ENCODE results near the gene USH2A.

The USH2A gene

GRCh38 chr1:215599418-215600074 lies 823.7 kb downstream of the USH2A start:
- no peak for DNase-seq (ENCODE audit: low read depth in 2 of 2)

GRCh38 chr1:215597961-215598360 lies 825.3 kb downstream of the USH2A start:
- DNase-seq (ENCODE audit: low read depth in 2 of 2) = no peak

GRCh38 chr1:215595231-215595630 lies 828.0 kb downstream of the USH2A start:
- no peak for DNase-seq (ENCODE audit: low read depth in 2 of 2)

- DNase-seq (ENCODE audit: low read depth in 2 of 2) = no peak
These were observed 828.6 kb downstream of the USH2A start for GRCh38 chr1:215594640-215595039.

GRCh38 chr1:215590779-215591491 lies 832.3 kb downstream of the USH2A start:
- DNase-seq (ENCODE audit: low read depth in 2 of 2) = no peak

GRCh38 chr1:215589650-215590435 lies 833.4 kb downstream of the USH2A start:
- no peak for DNase-seq (ENCODE audit: low read depth in 2 of 2)

- DNase-seq (ENCODE audit: low read depth in 2 of 2) = no peak
These were observed 838.9 kb downstream of the USH2A start for GRCh38 chr1:215584389-215584788.

GRCh38 chr1:215583185-215583749 lies 840.0 kb downstream of the USH2A start:
- DNase-seq (ENCODE audit: low read depth in 2 of 2) = no peak

- no peak for DNase-seq (ENCODE audit: low read depth in 2 of 2)
These were observed 841.4 kb downstream of the USH2A start for GRCh38 chr1:215581896-215582295.

Measured in stimulated activated CD8-positive, alpha-beta memory T cell treated with anti-CD3 and anti-CD28 coated beads, Interleukin-7, amount 100 ng/mL, for 4 hours (primary cell).